SK-N-MC (cell line): Measurements from ENCODE around the gene LRFN5.

Experiments used
- EZH2 ChIP-seq: fragments of 200-600 bp; sonication (generic); IDR thresholded peaks from one replicate; pipeline ENCODE4 v1.6.1; 2017; ENCODE audit warnings: antibody characterized with exemption
- POLR2AphosphoS5 ChIP-seq: IDR thresholded peaks from 2 replicates; pipeline ENCODE4 v1.6.1; 2012; ENCODE audit warnings: mild to moderate bottlenecking, low read depth, low read length, borderline replicate concordance

DNA sequence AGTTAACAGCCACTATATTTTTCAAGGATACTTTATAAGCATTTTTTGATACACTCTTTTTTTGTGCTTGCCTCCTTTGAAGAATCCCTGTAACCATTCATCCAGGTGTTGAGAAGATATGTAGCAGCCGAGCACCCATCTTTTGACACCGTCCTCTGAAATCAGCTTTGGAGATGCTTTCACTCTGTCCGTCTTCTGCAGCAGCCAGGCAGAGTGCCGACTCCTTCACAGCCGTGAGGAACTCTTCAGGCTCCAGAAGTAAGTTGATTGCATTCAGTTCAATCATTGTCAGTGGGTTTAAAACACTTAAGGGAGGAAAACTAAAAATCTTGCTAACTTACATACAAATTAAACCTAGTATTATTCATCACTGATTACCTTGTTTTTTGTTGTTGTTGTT lies 160.1 kb downstream of the LRFN5 start:
- TF ChIP-seq POLR2AphosphoS5: no peak
- no peak for TF ChIP-seq EZH2
